Neural progenitor cell (in vitro differentiated cells): ENCODE measurements around the gene MTR. TPM values are rescaled to one million over a fixed set of nuclear protein-coding genes. Genes with fewer than 3 reads are reported as not detected.

ENCODE experiments used
- DNase-seq: peaks from one replicate; pipeline ENCODE4 v3.0.0-alpha.2; 2016; ENCODE audit warnings: low spot score
- H2AFZ ChIP-seq: fragments of 200-600 bp; sonication (generic); replicated peaks from 2 replicates; pipeline ENCODE4 v1.6.1; 2016; ENCODE audit warnings: antibody characterized with exemption
- H3F3A ChIP-seq: fragments of 200-600 bp; sonication (generic); 2 replicates; pipeline ENCODE4 v1.6.1; 2016; ENCODE audit warnings: antibody characterized with exemption, low read depth
- H3K27ac ChIP-seq: fragments of 200-600 bp; sonication (generic); 2 replicates; pipeline ENCODE4 v1.5.1; 2016; ENCODE audit warnings: mild to moderate bottlenecking
- H3K27me3 ChIP-seq: fragments of 200-600 bp; sonication (generic); 2 replicates; pipeline ENCODE4 v1.6.1; 2016; ENCODE audit warnings: mild to moderate bottlenecking, moderate library complexity
- H3K36me3 ChIP-seq: fragments of 200-600 bp; sonication (generic); 2 replicates; pipeline ENCODE4 v1.5.1; 2016
- H3K4me1 ChIP-seq: fragments of 200-600 bp; sonication (generic); 2 replicates; pipeline ENCODE4 v1.6.1; 2016; ENCODE audit warnings: mixed run types
- H3K4me2 ChIP-seq: fragments of 200-600 bp; sonication (generic); 2 replicates; pipeline ENCODE4 v1.6.1; 2016
- H3K4me3 ChIP-seq: fragments of 200-600 bp; sonication (generic); 2 replicates; pipeline ENCODE4 v1.5.1; 2016
- H3K79me2 ChIP-seq: fragments of 200-600 bp; sonication (generic); 2 replicates; pipeline ENCODE4 v1.6.1; 2016; ENCODE audit warnings: low read depth
- H3K9ac ChIP-seq: fragments of 200-600 bp; sonication (generic); 2 replicates; pipeline ENCODE4 v1.6.1; 2016
- H3K9me3 ChIP-seq: fragments of 200-600 bp; sonication (generic); 2 replicates; pipeline ENCODE4 v1.5.1; 2016; ENCODE audit warnings: low read depth
- H4K20me1 ChIP-seq: fragments of 200-600 bp; sonication (generic); 2 replicates; pipeline ENCODE4 v1.6.1; 2016; ENCODE audit warnings: low read depth
- H3K27ac Mint-ChIP-seq: 3 replicates; pipeline ENCODE4 v1.8.0; 2021; ENCODE audit warnings: mixed read lengths
- H3K27me3 Mint-ChIP-seq: 2 replicates; pipeline ENCODE4 v1.8.0; 2022; ENCODE audit warnings: low read depth, mild to moderate bottlenecking, inconsistent platforms, moderate library complexity, mixed read lengths; ENCODE audit not compliant: insufficient read depth
- H3K36me3 Mint-ChIP-seq: 3 replicates; pipeline ENCODE4 v1.8.0; 2021; ENCODE audit warnings: mixed read lengths
- H3K4me1 Mint-ChIP-seq: 3 replicates; pipeline ENCODE4 v1.8.0; 2021; ENCODE audit warnings: mixed read lengths
- H3K4me3 Mint-ChIP-seq: 3 replicates; pipeline ENCODE4 v1.8.0; 2021; ENCODE audit warnings: mild to moderate bottlenecking, moderate library complexity, mixed read lengths
- H3K9me3 Mint-ChIP-seq: 3 replicates; pipeline ENCODE4 v1.8.0; 2020; ENCODE audit warnings: mixed read lengths
- CTCF ChIP-seq: fragments of 200-600 bp; sonication (generic); IDR thresholded peaks from 2 replicates; pipeline ENCODE4 v1.5.1; 2017; ENCODE audit warnings: antibody characterized with exemption, mild to moderate bottlenecking
- EZH2 ChIP-seq: fragments of 200-600 bp; sonication (generic); IDR thresholded peaks from 2 replicates; pipeline ENCODE4 v1.6.1; 2017; ENCODE audit warnings: antibody characterized with exemption, mild to moderate bottlenecking, moderate library complexity
- EZH2phosphoT487 ChIP-seq: fragments of 200-600 bp; sonication (generic); IDR thresholded peaks from 2 replicates; pipeline ENCODE4 v1.6.1; 2017; ENCODE audit warnings: antibody characterized with exemption
- total RNA-seq: library from RNA; depleted of rRNA; stranded (reverse); fragments of >200 nt; gene quantifications from 2 replicates; pipeline ENCODE4 v1.2.3, GENCODE V29; 2015; ENCODE audit warnings: low replicate concordance

MTR gene
- total RNA-seq, 1 donor from 2014 or later = 27.3 TPM

GRCh38 chr1:236888903-236889302 lies 93.8 kb downstream of the MTR start:
- TF ChIP-seq EZH2phosphoT487 (no peak), EZH2 (no peak), CTCF (no peak)
- Mint-ChIP-seq H3K36me3 (peaks cover 37% of the 10 kb centered on the region), H3K4me1 (peaks cover 10% of the 10 kb centered on the region), H3K27ac (no peak overlapping the region), H3K27me3 (peaks cover 2% of the 10 kb centered on the region), H3K4me3 (no peak overlapping the region), H3K9me3 (no peaks in the 10 kb centered on the region)
- DNase-seq = no peak
- Histone ChIP-seq H3K27me3 (no peaks in the 10 kb centered on the region), H3K9ac (no peak overlapping the region), H3K4me3 (no peak overlapping the region), H3K79me2 (no peaks in the 10 kb centered on the region), H2AFZ (no peak overlapping the region), H3K4me2 (no peak overlapping the region), H3F3A (no peaks in the 10 kb centered on the region), H4K20me1 (no peaks in the 10 kb centered on the region), H3K36me3 (no peaks in the 10 kb centered on the region), H3K4me1 (no peaks in the 10 kb centered on the region), H3K27ac (no peak overlapping the region), H3K9me3 (no peaks in the 10 kb centered on the region)

- no peaks in the 10 kb centered on the region for H3K36me3 ChIP-seq
- Mint-ChIP-seq H3K4me3 (no peak overlapping the region), H3K27ac (no peak overlapping the region), H3K36me3 (peaks cover 34% of the 10 kb centered on the region), H3K9me3 (no peaks in the 10 kb centered on the region), H3K27me3 (peaks cover 3% of the 10 kb centered on the region), H3K4me1 (peaks cover 4% of the 10 kb centered on the region)
- H3K79me2 ChIP-seq = no peaks in the 10 kb centered on the region
- H3K9ac ChIP-seq = no peak overlapping the region
- no peak overlapping the region for H3K4me3 ChIP-seq
- no peak overlapping the region for H3K27ac ChIP-seq
- no peak overlapping the region for H3K4me2 ChIP-seq
- DNase-seq = peak; percentile 15
- no peaks in the 10 kb centered on the region for H3K27me3 ChIP-seq
- TF ChIP-seq EZH2phosphoT487 (no peak), CTCF (no peak), EZH2 (no peak)
- H3K4me1 ChIP-seq = no peaks in the 10 kb centered on the region
- no peak overlapping the region for H2AFZ ChIP-seq
- no peaks in the 10 kb centered on the region for H3F3A ChIP-seq
- H3K9me3 ChIP-seq = no peaks in the 10 kb centered on the region
- no peaks in the 10 kb centered on the region for H4K20me1 ChIP-seq
Measured at GRCh38 chr1:236890152-236891056, 95.3 kb downstream of the MTR start.

- Histone ChIP-seq H3K4me1 (no peaks in the 10 kb centered on the region), H3K36me3 (no peaks in the 10 kb centered on the region), H3K4me2 (no peak overlapping the region), H3F3A (no peaks in the 10 kb centered on the region), H3K4me3 (no peak overlapping the region), H3K27ac (no peak overlapping the region), H4K20me1 (no peaks in the 10 kb centered on the region), H3K27me3 (no peaks in the 10 kb centered on the region), H3K9me3 (no peaks in the 10 kb centered on the region), H3K79me2 (no peaks in the 10 kb centered on the region), H3K9ac (no peak overlapping the region), H2AFZ (no peak overlapping the region)
- no peak for TF ChIP-seq CTCF
- TF ChIP-seq EZH2 = no peak
- no peak for TF ChIP-seq EZH2phosphoT487
- Mint-ChIP-seq H3K4me3 (no peak overlapping the region), H3K27me3 (peaks cover 3% of the 10 kb centered on the region), H3K4me1 (no peaks in the 10 kb centered on the region), H3K27ac (no peak overlapping the region), H3K36me3 (peaks cover 38% of the 10 kb centered on the region), H3K9me3 (no peaks in the 10 kb centered on the region)
- DNase-seq = no peak
Measured at GRCh38 chr1:236893626-236894545, 98.8 kb downstream of the MTR start.
